HL-60 (cell line): ENCODE measurements around the gene PDE1C.
A peak's percentile ranks its signal among the peaks of the same experiment; 100 is the strongest.

Experiments used
- DNase-seq, 2 experiments: peaks; one replicate each; pipeline ENCODE4 v3.0.0-alpha.2; 2010 to 2020; ENCODE audit warnings: low read depth in 1 of 2, low spot score in 1 of 2
- H3K27ac ChIP-seq: fragments of 250-450 bp; sonication (Bioruptor Pico); replicated peaks from 2 replicates; pipeline ENCODE4 v1.5.1; 2020; ENCODE audit warnings: mild to moderate bottlenecking, moderate library complexity
- H3K27me3 ChIP-seq: fragments of 250-450 bp; sonication (Bioruptor Pico); 2 replicates; pipeline ENCODE4 v1.5.1; 2021; ENCODE audit warnings: mild to moderate bottlenecking, moderate library complexity; ENCODE audit not compliant: insufficient read depth, poor library complexity, severe bottlenecking
- H3K4me3 ChIP-seq: replicated peaks from 2 replicates; pipeline ENCODE4 v1.5.1; 2011; ENCODE audit warnings: mild to moderate bottlenecking, control low read depth, low read length; ENCODE audit not compliant: insufficient read depth
- GABPA ChIP-seq: IDR thresholded peaks from 2 replicates; pipeline ENCODE4 v1.6.1; 2012; ENCODE audit warnings: low read depth
- POLR2AphosphoS5 ChIP-seq: IDR thresholded peaks from 2 replicates; pipeline ENCODE4 v1.6.1; 2012; ENCODE audit warnings: low read depth
- SPI1 ChIP-seq: IDR thresholded peaks from 2 replicates; pipeline ENCODE4 v1.6.1; 2012; ENCODE audit warnings: low read depth, mild to moderate bottlenecking, borderline replicate concordance
- TF ChIP-seq, protein P1 (sequence below): IDR thresholded peaks from 2 replicates; pipeline ENCODE4 v1.6.1; 2012; ENCODE audit warnings: low read depth; ENCODE audit not compliant: insufficient replicate concordance
- TF ChIP-seq, protein P2 (sequence below): IDR thresholded peaks from one replicate; pipeline ENCODE4 v1.5.1; 2011; ENCODE audit warnings: low read length, control low read depth, inconsistent platforms; ENCODE audit not compliant: insufficient read depth

PDE1C gene

DNA sequence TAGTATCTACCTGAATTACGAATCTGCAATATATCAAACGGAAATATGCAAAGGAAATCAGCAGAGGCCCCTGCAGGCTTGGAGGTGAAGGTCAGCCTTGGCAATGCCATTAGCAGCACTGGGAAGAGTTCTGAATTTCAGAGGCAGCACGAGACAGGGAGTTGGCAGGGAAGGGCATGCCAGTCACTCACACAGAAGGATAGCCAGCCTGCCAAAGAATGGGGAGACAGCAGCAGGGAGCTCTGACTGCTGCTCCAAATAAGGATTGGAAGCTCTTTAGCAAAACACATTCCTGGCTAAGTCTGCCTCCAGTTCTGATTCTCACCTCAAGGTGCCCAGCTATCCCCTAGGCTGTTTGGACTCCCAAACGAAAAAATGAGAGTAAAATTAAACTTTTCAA is 188.0 kb downstream of the PDE1C start:
- no peak overlapping the region for H3K27ac ChIP-seq
- TF ChIP-seq, protein P1, sequence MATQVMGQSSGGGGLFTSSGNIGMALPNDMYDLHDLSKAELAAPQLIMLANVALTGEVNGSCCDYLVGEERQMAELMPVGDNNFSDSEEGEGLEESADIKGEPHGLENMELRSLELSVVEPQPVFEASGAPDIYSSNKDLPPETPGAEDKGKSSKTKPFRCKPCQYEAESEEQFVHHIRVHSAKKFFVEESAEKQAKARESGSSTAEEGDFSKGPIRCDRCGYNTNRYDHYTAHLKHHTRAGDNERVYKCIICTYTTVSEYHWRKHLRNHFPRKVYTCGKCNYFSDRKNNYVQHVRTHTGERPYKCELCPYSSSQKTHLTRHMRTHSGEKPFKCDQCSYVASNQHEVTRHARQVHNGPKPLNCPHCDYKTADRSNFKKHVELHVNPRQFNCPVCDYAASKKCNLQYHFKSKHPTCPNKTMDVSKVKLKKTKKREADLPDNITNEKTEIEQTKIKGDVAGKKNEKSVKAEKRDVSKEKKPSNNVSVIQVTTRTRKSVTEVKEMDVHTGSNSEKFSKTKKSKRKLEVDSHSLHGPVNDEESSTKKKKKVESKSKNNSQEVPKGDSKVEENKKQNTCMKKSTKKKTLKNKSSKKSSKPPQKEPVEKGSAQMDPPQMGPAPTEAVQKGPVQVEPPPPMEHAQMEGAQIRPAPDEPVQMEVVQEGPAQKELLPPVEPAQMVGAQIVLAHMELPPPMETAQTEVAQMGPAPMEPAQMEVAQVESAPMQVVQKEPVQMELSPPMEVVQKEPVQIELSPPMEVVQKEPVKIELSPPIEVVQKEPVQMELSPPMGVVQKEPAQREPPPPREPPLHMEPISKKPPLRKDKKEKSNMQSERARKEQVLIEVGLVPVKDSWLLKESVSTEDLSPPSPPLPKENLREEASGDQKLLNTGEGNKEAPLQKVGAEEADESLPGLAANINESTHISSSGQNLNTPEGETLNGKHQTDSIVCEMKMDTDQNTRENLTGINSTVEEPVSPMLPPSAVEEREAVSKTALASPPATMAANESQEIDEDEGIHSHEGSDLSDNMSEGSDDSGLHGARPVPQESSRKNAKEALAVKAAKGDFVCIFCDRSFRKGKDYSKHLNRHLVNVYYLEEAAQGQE = no peak
- TF ChIP-seq GABPA (no peak), POLR2AphosphoS5 (no peak), SPI1 (no peak)
- no peak for DNase-seq
- no peak overlapping the region for H3K4me3 ChIP-seq
- no peaks in the 10 kb centered on the region for H3K27me3 ChIP-seq

DNA sequence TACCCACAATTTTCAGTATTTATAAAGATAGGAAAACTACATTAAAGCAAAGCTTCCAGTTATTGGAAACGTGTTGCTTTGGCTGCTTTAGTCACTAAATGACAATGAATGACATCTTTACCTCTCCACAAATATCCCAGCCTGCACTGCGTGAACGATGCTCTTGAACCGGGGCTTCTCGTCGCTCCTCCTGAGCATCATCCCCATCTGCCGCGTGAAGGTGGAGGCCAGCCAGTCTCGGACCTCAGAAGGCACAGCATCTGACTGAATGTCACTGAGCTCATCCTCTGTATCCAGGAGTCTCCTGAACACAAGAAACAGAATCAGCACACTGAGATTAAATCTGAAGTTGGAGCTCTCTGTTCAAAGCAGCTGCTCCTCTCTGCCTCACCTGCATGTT is 191.3 kb downstream of the PDE1C start:
- Histone ChIP-seq H3K4me3 (no peak overlapping the region), H3K27ac (no peak overlapping the region), H3K27me3 (no peaks in the 10 kb centered on the region)
- DNase-seq = no peak
- TF ChIP-seq POLR2AphosphoS5 = no peak
- TF ChIP-seq, protein P1 = no peak
- no peak for TF ChIP-seq GABPA
- TF ChIP-seq, protein P2, sequence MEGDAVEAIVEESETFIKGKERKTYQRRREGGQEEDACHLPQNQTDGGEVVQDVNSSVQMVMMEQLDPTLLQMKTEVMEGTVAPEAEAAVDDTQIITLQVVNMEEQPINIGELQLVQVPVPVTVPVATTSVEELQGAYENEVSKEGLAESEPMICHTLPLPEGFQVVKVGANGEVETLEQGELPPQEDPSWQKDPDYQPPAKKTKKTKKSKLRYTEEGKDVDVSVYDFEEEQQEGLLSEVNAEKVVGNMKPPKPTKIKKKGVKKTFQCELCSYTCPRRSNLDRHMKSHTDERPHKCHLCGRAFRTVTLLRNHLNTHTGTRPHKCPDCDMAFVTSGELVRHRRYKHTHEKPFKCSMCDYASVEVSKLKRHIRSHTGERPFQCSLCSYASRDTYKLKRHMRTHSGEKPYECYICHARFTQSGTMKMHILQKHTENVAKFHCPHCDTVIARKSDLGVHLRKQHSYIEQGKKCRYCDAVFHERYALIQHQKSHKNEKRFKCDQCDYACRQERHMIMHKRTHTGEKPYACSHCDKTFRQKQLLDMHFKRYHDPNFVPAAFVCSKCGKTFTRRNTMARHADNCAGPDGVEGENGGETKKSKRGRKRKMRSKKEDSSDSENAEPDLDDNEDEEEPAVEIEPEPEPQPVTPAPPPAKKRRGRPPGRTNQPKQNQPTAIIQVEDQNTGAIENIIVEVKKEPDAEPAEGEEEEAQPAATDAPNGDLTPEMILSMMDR = no peak
- no peak for TF ChIP-seq SPI1

GRCh38 chr7:31875424-31875823 is 194.8 kb downstream of the PDE1C start:
- H3K4me3 ChIP-seq = no peak overlapping the region
- DNase-seq = peak; percentile 65 to 71
- TF ChIP-seq SPI1 = peak; percentile 51; the same call in 1 of the 2 replicates
- peak; percentile 76 for TF ChIP-seq GABPA
- TF ChIP-seq POLR2AphosphoS5 = no peak
- TF ChIP-seq, protein P1 = no peak

DNA sequence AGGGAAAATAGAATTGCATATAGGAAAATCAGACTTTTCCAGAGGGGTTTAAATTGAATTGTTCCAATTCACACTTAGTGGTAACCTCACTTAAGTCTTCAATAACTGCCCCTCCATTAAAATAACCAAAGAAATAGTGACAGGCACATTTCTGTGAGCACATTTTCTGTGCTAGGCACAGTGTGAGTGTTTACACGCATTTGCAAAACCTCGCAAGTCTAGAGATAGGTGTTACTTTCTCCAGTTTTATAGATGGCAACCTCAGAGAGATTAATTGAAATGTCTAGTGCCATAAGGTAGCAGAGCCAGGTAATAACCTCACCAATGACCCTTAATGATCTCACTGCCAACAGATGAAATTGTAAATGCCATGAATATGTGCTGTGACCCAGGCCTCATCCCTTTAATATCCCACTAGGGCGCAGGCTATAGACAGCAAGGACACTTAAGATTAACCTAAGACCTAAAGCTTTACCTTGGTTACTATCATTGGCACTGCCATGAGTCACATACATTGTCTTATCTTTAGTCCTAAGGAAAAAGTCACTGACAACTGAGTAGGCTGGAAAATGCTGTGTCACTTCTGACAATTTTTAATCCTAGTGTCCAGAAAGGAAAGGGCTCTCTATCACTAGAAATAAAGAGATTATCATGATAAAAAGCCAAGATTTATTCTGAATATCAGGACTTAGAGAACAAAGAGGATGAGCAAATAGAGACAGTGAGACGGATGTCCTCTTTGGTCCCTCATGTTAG is 195.4 kb downstream of the PDE1C start:
- Histone ChIP-seq H3K27me3 (no peaks in the 10 kb centered on the region), H3K4me3 (no peak overlapping the region), H3K27ac (peak overlapping the region; percentile 75)
- DNase-seq = no peak
- no peak for TF ChIP-seq POLR2AphosphoS5
- no peak for TF ChIP-seq GABPA
- no peak for TF ChIP-seq SPI1
- TF ChIP-seq, protein P2 = no peak
- TF ChIP-seq, protein P1 = no peak

More at GRCh38 chr7:31875424-31875823, 194.8 kb downstream of the PDE1C start:
- Histone ChIP-seq H3K27ac (peak overlapping the region; percentile 75), H3K27me3 (no peaks in the 10 kb centered on the region)
